Cardiac muscle cell (in vitro differentiated cells and primary cell): ENCODE measurements around the gene PGAP6. TPM values are rescaled to one million over a fixed set of nuclear protein-coding genes. Genes with fewer than 3 reads are reported as not detected.

Experiments
- DNase-seq, 2 donors: peaks; one replicate each; pipeline versions ENCODE4 v3.0.0 to v3.0.0-alpha.2; 2010 to 2017; ENCODE audit warnings: low read depth in 1 of 2, low spot score in 1 of 2
- H3K27ac ChIP-seq: fragments of 200-600 bp; sonication (generic); 2 replicates; pipeline ENCODE4 v1.5.1; 2016
- H3K27me3 ChIP-seq: fragments of 200-600 bp; sonication (generic); 2 replicates; pipeline ENCODE4 v1.6.0; 2016; ENCODE audit warnings: control low read depth
- H3K36me3 ChIP-seq: fragments of 200-600 bp; sonication (generic); 2 replicates; pipeline ENCODE4 v1.5.1; 2016; ENCODE audit warnings: control low read depth
- H3K4me1 ChIP-seq: fragments of 200-600 bp; sonication (generic); 2 replicates; pipeline ENCODE4 v1.8.1; 2017; ENCODE audit warnings: low read depth, mild to moderate bottlenecking, mixed run types
- H3K4me3 ChIP-seq: fragments of 200-600 bp; sonication (generic); 2 replicates; pipeline ENCODE4 v1.5.1; 2016; ENCODE audit warnings: mild to moderate bottlenecking
- H3K9me3 ChIP-seq: fragments of 200-600 bp; sonication (generic); 2 replicates; pipeline ENCODE4 v1.5.1; 2017; ENCODE audit warnings: low read depth, mild to moderate bottlenecking, control low read depth
- polyA plus RNA-seq: library from polyadenylated mRNA; unstranded; fragments of >200 nt; fragmentation: Nextera tagmentation; extraction: Ambion mirVana; gene quantifications from 2 replicates; pipeline ENCODE4 v1.2.1, GENCODE V29; 2016
- total RNA-seq: library from RNA; depleted of rRNA; stranded (reverse); fragments of >200 nt; gene quantifications from 2 replicates; pipeline ENCODE4 v1.2.3, GENCODE V29; 2016
- TF ChIP-seq, protein P1 (sequence below): IDR thresholded peaks from 2 replicates; pipeline ENCODE4 v1.5.1; 2012; ENCODE audit warnings: low read depth, mild to moderate bottlenecking, low read length

The PGAP6 gene
- total and polyA plus RNA-seq, 2 experiments from 2014 or later, result 113 to 135 TPM

DNA sequence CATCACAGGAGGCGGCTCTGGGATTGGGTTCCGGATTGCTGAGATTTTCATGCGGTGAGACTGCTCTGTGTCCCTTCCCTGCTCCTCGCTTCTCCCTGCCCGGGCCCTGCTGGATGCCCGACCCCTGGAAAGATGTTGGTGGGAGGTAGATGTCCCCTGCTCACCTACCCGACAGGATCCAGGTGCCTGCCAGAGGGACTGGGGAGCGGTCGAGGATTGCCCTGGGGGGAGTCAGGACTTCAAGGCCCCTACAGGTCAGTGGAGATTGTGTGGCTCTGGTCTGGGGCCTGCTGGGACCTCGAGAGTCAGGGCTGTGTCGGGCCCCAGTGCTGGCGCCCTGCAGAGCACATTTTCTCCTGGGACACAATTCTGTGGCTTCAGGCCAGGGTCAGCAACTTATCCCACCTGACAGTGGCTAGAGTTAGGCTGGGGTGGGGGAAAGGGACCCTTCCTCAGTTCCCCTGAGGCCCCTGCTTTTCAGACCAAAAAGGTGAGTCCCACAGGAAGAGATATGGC lies 23.3 kb upstream of the PGAP6 start:
- no peaks in the 10 kb centered on the region for H3K4me1 ChIP-seq
- H3K27ac ChIP-seq, result peak overlapping the region; percentile 28
- DNase-seq, result no peak
- no peaks in the 10 kb centered on the region for H3K9me3 ChIP-seq
- peaks cover 5% of the 10 kb centered on the region for H3K36me3 ChIP-seq
- H3K4me3 ChIP-seq, result no peak overlapping the region
- no peaks in the 10 kb centered on the region for H3K27me3 ChIP-seq
- TF ChIP-seq, protein P1, sequence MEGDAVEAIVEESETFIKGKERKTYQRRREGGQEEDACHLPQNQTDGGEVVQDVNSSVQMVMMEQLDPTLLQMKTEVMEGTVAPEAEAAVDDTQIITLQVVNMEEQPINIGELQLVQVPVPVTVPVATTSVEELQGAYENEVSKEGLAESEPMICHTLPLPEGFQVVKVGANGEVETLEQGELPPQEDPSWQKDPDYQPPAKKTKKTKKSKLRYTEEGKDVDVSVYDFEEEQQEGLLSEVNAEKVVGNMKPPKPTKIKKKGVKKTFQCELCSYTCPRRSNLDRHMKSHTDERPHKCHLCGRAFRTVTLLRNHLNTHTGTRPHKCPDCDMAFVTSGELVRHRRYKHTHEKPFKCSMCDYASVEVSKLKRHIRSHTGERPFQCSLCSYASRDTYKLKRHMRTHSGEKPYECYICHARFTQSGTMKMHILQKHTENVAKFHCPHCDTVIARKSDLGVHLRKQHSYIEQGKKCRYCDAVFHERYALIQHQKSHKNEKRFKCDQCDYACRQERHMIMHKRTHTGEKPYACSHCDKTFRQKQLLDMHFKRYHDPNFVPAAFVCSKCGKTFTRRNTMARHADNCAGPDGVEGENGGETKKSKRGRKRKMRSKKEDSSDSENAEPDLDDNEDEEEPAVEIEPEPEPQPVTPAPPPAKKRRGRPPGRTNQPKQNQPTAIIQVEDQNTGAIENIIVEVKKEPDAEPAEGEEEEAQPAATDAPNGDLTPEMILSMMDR, result no peak

DNA sequence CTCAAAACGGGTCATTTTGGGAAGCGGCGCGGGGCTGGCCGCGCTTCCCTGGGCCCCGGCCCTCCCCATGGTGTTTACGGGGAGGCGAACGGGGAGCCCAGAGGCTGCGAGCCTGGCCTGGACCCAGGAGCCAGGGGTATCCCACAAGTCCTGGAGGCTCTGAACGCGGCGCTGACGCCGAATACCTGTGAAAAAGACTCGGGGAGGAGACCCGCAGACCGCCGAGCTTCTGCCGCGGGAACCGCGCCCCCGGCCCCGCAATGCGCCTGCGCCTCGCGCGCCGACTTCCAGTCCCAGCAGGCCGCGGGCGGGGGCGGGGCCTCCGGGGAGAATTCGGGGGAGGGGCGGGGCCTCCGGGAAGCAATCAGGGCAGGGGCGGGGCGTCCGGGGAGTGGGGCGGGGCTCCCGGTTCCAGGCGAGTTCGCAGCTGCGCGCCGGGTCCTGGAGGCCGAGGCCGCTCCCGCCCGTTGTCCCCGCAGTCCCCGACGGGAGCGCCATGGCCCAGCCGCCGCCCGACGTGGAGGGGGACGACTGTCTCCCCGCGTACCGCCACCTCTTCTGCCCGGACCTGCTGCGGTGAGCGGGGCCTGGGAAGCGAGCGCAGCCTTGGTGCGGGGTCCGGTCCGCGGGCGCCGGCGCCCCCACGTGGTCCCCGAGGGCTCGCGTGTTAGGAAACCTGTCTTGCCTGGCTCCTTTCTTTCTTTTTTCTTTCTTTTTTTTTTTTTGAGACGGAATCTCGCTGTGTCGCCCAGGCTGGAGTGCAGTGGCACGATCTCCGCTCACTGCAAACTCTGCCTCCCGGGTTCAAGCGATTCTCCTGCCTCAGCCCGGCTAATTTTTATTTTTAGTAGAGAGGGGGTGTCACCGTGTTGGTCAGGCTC lies 19.9 kb upstream of the PGAP6 start, which contains the start of gene DECR2:
TSS of gene DECR2 (plus strand) at position 418 of the 881 bp plus-strand sequence. CDS start at position 497, 79 bp downstream.
- Histone ChIP-seq H3K27ac (peak within 1 kb of the TSS; percentile 94), H3K36me3 (peaks cover 13% of the 10 kb centered on the region), H3K9me3 (no peaks in the 10 kb centered on the region), H3K4me3 (peak within 1 kb of the TSS; percentile 71), H3K27me3 (no peaks in the 10 kb centered on the region), H3K4me1 (peaks cover 9% of the 10 kb centered on the region)
- TF ChIP-seq, protein P1, result peak; percentile 54
- peak; percentile 95 to 96 for DNase-seq

DNA sequence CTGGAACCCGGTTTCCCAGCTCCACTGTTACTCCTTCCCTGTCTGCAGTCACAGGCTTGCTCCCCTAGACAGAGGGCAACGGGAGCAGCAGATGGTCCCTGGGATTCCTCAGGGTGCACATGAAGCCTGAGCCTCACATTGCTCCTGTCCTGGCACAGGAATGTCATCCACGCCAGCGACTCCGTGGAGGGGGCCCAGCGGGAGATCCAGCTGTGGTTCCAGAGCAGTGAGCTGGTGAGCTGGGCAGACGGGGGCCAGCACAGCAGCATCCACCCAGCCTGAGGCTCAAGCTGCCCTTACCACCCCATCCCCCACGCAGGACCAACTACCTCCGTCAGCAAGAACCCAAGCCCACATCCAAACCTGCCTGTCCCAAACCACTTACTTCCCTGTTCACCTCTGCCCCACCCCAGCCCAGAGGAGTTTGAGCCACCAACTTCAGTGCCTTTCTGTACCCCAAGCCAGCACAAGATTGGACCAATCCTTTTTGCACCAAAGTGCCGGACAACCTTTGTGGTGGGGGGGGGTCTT lies 18.3 kb upstream of the PGAP6 start:
- DNase-seq, result no peak
- no peaks in the 10 kb centered on the region for H3K9me3 ChIP-seq
- H3K4me3 ChIP-seq, result no peak overlapping the region
- H3K36me3 ChIP-seq, result peaks cover 13% of the 10 kb centered on the region
- peaks cover 9% of the 10 kb centered on the region for H3K4me1 ChIP-seq
- TF ChIP-seq, protein P1, result no peak
- H3K27me3 ChIP-seq, result no peaks in the 10 kb centered on the region
- H3K27ac ChIP-seq, result peak overlapping the region; percentile 94

DNA sequence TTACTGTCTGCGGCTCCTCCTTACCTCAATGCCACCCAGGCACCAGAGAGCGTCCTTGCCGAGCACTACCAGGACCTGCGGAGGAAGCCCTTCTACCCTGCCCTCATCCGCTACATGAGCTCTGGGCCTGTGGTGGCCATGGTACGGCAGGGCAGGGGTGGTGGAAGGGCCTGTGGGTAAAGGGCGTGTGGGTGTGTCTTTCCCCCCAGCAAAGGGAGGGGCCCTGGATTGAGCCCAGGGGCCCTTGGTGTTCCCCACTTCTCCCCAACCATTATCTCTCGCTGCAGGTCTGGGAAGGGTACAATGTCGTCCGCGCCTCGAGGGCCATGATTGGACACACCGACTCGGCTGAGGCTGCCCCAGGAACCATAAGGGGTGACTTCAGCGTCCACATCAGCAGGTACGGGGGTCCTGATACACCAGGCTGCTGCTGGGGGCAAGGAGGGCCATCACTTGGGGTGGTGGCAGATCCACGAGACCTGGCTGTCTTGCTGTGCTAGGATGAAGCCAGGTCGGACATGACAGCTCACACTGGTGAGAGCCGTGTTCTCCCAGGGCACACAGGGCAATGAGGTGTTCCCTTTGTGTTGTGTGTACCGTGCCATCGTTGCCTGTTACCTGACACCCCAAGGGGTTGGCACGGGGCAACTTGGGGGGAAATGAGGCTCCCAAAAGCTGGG lies 17.7 kb upstream of the PGAP6 start:
- Histone ChIP-seq H3K27ac (peak overlapping the region; percentile 94), H3K36me3 (peaks cover 13% of the 10 kb centered on the region), H3K27me3 (no peaks in the 10 kb centered on the region), H3K4me3 (no peak overlapping the region), H3K9me3 (no peaks in the 10 kb centered on the region), H3K4me1 (peaks cover 9% of the 10 kb centered on the region)
- TF ChIP-seq, protein P1, result no peak
- DNase-seq, result no peak

DNA sequence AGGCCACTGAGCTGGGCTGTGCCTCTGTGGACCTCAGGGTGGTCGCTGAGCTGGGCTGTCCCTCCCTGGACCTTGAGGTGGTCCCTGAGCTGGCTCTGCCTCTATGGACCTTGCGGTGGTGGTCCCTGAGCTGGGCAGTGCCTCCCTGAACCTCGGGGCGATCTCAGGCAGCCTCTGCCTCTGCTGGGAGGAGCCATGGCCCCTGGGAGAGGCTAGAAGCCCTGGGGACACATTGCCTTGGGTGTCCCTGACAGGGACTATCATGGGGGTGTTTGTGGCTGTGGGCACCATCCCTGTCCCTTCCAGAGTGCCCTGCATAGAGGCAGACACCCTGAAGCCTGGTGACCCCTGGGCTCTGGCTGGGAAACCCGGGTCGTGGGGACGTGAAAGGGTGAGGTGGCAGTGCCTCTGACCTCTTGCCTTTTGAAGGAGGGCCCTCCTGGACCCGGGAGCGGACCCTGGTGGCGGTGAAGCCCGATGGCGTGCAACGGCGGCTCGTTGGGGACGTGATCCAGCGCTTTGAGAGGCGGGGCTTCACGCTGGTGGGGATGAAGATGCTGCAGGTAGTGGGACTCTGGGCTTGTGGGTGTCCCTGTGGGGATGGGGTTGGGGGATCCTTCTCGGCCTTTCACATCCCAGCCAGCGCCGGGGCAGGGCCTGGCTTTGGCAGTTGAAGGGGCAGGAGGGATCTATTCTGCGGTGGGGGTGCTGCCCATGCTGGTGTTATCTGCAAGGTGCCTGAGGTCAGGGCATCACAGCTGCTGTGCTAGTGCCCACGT lies 17.0 kb upstream of the PGAP6 start:
- Histone ChIP-seq H3K9me3 (no peaks in the 10 kb centered on the region), H3K36me3 (peaks cover 13% of the 10 kb centered on the region), H3K4me3 (no peak overlapping the region), H3K27me3 (no peaks in the 10 kb centered on the region), H3K27ac (peak overlapping the region; percentile 94), H3K4me1 (peaks cover 9% of the 10 kb centered on the region)
- TF ChIP-seq, protein P1, result no peak
- no peak for DNase-seq
